ENCODE measurements around the gene S100A10.

Gene S100A10

DNA sequence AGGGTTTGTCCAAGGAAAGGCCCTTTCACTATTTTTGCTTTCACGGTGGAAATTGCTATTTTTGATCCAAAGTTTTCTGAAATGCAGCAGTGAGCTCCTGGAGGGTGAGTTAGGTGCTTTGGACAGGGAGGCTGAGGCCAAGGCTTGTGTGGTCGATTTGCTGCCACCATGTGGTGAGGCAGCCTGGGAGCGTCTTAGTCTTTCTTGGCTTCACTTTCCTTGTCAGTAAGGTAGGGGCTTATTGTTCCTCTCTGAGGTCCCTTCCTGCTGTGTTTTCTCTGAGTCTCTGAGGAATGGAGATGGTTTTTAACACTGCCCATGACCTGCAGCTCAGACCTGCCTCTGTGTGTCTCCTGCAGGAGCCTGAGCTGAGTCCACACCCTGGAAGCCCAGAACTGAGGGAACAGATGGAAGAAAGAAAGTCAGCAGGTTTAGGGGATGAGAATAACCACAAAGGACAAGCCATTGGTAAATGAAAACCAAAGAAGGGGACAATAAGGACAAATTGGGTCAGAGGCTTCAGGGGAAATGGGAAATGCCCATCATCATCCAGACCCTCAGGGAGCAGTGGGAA, 20.1 kb upstream of the S100A10 start:
- in situ Hi-C loops (cut with HindIII; ENCODE audit: low sequenced_read_pairs), result loop anchor here (5.0 kb wide), 1 partner anchor 91 kb away; no protein-coding TSS in a partner anchor

DNA sequence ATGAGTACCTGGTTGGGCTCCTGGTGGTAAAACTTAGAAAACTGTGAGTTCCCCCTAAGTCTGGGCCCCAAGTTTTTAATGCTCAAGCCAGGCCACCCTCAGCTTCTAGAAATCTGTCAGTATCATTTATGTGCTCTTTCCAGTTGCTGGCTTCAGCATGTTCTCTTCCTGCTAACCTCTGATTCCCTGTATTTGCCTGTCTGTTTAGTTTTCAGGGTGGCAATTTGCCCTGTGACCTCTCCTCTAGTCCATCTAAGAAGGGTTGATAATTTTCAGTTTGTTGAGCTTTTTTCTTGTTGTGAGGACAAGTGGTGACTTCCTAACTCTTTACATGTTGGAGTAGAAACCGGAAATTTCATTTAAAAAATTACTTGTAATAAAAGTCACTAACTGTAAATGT, 16.0 kb upstream of the S100A10 start:
- in situ Hi-C loops (cut with HindIII; ENCODE audit: low sequenced_read_pairs), result loop anchor here (5.0 kb wide), 1 partner anchor 87 kb away; no protein-coding TSS in a partner anchor

DNA sequence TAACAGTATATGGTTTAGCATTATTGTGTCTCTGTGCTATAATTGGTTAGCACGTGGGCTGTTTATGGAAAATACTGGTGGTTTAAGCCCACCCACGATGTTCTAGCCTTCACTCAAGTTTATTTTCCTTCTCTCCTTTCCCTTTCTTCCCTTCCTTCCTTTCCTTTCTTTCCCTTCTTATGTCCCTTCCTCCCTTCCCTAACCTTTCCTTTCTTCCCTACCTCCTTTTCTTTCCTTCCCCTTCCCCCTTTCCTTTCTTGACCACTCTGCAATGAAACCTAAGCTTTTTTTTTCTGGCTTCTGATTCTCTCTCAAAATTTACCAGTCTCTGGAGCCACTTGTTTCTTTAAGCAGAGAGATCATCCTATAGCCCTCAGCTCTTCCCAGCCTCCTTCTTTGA, 13.4 kb upstream of the S100A10 start:
- in situ Hi-C loops (cut with HindIII; ENCODE audit: low sequenced_read_pairs), result no loop called here

DNA sequence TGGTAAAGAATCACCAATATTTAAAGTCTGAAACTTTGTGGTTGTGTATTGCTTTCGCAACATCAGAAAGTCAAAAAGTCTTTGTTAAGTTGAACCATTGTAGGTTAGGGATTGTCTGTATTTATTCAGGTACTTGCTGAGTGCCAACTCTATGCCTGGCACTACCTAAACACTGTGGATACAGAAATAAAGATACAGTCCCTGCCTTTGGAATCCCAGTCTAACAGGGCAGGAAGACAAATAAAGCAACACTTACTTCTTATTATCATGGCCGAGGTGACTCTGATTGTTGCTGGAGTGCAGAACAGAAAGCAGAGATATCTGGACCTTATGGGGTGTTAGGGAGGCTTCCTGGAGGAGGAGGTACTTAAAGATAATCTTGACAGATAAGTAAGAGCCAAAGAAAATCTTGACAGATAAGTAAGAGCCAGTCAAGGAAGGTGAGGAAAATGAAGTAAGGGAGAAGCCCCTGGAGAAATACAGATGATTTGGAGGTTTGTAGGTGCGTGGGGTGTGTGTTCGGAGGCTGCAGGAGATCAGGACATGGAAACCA, 11.8 kb upstream of the S100A10 start:
- in situ Hi-C loops (cut with HindIII; ENCODE audit: low sequenced_read_pairs), result no loop called here

DNA sequence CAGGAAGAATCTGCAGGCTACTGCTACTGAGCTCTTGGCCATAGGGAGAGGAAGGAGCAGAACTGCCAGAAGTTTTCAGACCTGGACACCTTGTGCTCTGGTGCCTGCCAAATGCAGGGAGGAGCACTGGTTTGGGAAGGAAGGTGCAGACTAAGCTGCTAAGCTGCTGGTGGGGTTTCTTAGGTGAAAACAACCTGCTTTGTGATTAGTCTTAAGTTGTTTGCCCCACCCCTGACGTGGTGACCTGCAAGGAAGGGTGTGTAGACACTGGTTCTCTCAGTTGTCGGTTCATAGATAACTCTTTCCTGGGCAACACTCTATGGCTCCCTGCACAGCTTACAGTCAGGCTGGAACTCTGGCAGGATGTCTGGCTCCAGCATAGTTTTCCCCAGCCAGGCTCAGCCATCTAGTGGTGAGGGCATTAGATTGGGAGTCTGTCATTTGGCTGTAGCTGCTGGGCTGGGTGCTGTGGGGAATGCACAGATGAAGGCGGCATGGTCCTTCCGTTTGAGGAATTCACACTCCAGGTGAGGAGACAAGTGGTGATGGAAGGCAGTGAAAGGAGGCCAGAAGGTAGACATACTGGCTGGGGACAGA, 10.3 kb upstream of the S100A10 start:
- in situ Hi-C loops (cut with HindIII; ENCODE audit: low sequenced_read_pairs), result no loop called here

DNA sequence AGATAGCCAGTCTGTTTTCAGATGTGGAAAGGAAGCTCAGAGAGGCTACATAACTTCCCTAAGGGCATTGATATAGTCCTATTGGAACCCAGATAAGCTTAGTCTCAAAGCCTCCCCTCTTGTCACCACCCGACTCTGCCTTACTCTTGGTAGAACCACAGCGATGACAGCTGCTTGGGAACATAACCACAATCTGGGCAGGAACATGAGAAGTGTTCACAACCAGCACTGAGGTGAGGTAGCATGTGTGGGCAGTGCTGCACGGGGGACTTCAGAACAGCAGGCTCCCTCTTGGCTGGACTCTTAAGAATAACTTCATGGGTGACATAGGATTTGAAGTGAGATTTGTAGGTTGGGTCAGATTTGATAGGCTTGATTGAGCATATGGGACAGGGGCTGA, 9.3 kb upstream of the S100A10 start:
- in situ Hi-C loops (cut with HindIII; ENCODE audit: low sequenced_read_pairs), result no loop called here

DNA sequence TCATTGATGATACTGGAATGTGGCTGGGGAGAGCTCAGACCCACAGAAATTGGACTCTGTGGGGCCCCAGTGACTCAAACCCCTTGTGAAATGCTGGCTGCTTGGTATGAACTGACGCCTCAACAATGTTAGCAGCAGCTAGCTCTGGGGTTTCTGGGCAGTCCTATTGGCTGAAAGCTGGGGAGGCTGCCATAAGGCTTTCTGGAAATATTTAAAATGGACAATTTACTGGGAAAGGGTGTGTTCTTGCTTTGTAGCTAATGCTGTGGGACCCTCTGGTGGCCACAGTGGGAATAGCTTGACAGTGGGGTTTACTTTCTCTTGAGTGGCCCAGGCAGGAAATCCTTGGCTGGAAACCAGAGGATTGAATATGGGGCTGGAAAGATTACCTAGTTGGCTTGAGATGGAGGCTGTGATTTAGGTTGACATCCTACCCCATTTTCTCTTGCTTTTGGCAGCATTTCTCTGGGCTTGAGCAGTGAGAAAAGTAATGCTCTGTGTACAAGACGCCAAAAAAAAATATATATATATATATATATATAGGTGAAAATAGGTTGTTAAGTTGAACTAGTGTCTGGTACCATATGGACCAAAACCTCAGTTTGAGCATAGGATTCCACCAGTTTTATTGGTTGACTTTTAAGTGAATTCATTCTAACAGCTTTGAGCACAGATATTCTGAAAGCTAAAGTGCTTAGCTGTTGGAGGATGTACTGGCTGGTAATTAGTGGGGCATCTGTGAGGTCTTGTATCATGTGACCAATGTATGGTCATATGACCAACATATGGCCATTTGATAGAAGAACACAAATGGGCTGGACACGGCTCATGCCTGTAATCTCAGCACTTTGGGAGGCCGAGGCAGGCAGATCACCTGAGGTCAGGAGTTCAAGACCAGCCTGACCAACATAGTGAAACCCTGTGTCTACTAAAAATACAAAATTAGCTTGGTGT, 8.2 kb upstream of the S100A10 start:
- in situ Hi-C loops (cut with HindIII; ENCODE audit: low sequenced_read_pairs), result no loop called here

DNA sequence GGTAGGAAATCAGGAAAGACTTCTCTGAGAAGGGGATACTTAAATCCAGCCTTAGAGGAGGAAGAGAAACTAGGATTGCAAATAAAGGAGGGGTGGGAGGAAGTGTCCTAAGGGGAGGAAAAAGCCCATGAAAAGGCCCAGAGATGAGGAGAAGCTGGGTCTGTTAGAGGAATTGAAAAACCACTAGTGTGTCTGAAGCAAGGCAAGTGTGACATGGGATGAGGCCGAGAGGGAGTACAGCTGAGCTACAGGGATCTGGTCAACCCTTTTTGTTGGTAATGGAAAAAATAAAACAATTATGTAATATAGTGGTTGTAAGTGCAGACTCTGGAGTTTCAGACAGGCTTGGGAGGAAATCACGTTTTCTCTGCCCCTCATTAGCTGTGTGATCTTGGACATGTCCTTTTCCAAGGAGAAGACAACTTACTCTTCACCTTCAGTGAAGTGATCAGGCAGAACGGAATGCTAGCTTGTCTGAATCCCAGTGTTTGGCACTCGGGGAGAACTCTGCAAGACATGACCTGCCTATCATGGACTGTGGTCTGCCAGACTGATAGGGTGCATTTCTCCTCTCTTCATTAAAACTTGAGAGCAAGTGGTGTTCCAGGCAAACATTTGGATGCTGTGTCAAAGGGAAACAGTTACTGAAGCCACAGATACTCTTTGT, 7.4 kb upstream of the S100A10 start:
- in situ Hi-C loops (cut with HindIII; ENCODE audit: low sequenced_read_pairs), result no loop called here

DNA sequence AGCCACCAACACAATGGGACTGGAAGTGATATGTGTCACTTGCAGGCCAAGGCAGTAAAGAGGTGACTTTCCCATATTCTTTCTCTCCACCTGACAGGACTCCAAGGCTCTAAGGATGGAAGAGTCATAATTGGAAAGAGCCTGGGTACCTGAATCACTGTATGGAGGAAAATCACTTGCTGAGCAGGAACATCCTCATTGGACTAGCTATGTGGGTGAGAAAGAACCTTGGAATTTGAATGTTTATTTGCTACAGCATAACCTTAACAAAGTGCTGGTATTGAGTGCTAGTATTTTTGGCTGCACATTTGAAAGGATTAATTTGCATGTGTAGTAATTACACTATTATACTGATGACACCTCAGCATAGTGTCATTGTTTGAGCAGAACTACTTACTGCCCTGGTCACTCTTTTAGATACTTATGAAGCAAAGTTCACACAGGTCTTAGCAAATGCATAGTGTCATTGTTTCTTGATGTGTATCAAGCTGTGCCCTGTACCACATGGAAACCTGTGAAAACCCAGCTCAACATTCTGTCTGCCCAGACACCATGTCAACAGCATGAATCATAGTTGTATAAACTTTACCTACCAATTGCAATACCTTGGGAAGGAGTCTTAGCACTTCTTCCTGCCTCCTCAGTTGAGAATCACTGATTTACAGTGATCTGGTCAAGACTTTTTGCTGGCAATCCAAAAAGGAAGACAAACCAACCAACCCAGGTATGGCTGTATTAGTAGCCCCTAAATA, 5.1 kb upstream of the S100A10 start:
- in situ Hi-C loops (cut with HindIII; ENCODE audit: low sequenced_read_pairs), result no loop called here

DNA sequence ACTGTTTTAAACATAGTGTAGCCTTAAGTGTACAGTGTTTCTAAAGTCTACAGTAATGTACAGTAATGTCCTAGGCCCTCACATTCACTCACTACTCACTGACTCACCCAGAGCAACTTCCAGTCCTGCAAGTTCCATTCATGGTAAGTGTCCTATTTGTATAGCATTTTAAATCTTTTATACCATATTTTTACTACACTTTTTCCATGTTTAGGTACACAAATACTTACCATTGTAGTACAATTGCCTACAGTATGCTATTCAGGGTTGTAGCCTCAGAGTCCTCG, 3.6 kb upstream of the S100A10 start:
- in situ Hi-C loops (cut with HindIII; ENCODE audit: low sequenced_read_pairs), result no loop called here

DNA sequence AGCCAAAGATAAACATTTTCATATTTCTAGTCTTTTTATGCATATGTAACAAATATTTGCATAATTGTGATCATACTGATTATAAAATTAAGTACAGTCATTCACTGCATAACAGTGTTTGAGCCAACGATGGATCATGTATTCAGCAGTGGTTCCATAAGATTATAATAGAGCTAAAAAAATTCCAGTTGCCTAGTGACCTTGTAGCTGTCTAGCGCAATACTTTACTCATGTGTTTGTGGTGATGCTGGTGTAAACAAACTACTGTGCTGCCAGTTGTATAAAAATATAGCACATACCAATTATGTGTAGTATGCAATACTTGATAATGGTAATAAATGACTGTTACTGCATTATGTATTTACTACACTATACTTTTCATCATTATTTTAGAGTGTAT, 2.1 kb upstream of the S100A10 start:
- in situ Hi-C loops (cut with HindIII; ENCODE audit: low sequenced_read_pairs), result no loop called here

DNA sequence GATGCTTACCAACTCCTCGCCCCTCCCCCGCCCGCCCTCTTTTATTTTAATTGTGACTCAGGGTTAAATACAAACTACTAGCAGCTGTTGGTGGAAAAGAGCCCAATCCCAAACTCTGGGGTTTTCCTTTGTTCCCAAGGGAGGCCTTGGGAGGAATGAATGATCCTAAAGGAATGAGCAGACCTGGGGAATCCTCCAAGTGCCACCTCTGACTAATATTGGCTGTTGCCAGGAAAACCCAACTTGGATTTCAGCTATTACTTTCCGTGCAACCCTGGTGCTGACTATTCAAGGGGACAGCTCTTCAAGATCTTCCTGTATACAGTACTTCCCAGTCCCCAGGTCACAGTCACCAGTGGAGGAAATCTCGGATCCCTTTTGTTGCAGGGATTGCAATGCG, 1.3 kb upstream of the S100A10 start:
- in situ Hi-C loops (cut with HindIII; ENCODE audit: low sequenced_read_pairs), result no loop called here

DNA sequence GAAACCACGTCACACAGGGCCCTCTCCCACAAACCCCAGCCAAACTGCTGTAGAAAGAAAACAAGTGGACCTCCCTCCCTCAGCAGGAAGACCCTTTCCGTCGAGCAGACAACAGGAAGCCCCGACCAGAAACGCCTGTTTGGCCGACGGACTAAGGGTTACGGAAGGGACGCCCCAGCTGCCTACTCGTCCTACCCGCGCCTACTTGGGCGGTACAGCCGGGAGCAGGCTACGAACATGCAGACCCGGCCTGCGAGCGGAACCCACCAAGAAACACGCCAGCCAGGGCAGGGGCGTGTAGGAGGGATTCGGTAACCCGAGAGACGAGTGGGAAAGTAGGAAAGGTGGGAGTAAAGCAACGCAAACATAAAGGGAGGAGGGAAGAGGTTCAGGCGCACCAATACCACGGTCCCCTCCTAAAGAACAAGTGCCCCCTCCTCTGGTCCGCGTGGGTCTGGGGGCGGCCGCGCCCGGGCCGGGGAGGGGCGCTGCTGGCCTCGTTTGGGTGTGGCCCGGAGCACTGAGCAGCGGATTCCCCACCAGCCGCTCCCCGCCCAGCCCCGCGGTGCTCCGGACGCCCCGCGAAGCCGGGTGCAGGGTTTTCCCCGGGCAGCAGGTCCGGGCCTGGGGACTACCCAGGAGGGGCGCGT, 450 bp downstream of the S100A10 start:
- in situ Hi-C loops (cut with HindIII; ENCODE audit: low sequenced_read_pairs), result no loop called here

DNA sequence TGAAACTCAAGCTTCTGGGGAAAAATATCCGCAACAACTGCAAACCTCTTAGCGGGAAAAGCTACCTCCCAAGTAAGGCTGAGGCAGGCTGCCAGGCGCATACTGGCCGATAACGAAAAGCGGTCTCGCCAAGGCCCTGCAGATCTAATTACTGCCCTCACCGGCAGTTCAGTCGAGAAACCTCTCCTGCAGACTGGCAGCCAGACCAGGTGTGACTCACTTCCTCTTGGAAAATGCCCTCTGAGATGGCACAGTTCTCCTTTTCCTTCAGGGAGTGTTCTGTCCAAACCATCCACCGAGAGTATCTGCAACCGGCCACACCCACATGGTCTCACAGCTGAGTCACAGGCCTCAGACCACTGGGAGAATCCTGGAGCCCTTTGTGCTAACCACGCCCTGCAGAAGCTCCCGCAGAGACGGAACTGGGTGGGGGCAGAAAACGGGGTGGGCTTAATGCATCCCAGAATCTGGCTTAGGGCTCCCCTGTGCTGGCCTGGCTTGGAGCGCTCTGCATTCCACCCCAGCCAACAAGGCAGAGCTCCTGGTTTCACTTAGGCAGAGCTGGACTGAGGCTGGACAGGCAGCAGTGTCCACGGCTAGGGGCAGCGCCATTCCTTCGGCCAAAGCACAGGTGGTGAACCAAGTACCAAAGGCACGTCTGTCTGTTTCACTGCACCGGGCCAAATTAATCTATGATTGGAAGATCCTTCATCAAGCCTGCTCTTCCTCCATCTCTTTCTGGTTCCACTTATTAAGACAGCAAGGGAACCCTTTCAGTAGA, 1.2 kb downstream of the S100A10 start:
- in situ Hi-C loops (cut with HindIII; ENCODE audit: low sequenced_read_pairs), result no loop called here

DNA sequence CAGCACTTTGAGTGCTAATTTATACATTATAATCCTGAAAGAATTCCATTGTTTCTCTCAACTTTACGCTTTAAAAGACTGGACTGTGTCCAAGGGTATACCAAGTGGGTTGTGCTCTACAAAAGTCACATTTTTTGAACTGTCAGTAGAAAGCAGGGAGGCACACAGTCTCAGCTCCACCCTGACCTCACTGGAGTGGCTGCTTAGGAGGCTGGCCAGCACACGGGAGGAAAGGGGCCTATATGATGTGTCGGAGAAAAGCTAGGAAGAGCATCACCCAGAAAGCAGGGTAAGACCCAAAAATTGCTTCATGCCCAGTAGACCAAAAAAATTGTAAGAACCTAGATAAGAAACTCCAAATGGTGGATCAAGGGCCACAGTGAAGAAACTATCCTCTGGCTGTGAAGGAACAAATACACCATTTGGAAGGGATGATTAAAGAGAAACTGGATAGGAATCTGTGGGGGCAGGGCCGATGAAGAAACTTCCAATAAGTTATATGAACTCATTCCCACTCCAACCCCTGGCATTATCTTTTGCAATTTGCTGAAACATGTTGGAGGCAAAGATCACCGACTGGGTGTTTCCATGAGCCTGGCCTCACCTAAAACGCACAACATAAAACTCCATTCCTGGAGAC, 1.9 kb downstream of the S100A10 start:
- in situ Hi-C loops (cut with HindIII; ENCODE audit: low sequenced_read_pairs), result no loop called here

DNA sequence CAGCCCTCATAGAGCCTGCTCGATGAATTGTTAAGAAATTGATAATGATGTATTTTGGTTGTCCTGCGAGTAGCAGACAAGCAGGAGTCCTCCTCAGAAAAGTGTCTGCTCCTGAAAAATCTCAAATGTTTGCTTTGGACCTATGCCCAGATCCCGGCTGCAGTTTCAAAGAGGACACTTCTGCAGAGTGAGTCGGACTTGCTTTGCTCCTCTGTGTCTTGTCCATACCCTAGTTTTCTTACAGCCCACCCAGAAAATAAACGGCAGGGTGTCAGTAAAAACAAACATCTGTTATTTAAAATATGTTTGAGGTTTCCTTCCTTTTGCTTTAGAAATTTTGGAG, 2.8 kb downstream of the S100A10 start:
- in situ Hi-C loops (cut with HindIII; ENCODE audit: low sequenced_read_pairs), result no loop called here

DNA sequence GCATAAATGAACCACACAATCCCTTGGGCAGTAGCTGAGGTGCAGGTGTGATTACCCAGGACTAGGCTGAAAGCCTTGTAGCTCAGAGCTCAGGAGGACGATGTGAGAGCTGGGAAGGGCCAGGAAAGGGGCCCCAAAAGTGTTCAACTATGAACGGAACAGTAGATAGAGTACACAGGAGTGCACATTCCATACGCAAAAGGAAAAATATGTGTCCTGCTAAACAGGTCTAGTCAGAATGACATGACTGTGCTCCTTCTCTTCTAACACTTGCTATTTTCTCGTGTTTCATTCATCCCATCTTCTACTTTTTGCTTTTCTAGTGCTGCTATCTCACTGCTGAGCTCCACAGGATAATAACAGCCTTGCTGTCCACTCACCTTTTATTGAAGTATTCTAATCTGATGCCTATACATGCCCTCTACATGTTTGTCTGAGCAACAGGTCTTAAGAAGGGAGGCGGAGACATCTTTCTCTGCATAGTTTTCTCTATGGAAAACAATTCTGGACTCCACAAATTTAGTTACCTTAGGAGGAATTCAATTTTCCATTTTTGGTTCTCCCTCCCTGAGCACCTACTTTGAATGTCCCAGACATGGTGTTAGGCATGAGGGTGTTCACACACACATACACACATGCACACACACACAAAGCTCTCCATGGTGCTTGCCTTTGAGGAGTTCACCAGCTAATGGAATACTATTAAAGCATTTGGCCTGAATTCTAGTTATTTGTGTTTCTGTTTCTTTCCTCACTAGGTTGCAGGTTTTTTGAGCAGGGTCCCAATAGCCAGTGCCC, 3.4 kb downstream of the S100A10 start:
- in situ Hi-C loops (cut with HindIII; ENCODE audit: low sequenced_read_pairs), result no loop called here

DNA sequence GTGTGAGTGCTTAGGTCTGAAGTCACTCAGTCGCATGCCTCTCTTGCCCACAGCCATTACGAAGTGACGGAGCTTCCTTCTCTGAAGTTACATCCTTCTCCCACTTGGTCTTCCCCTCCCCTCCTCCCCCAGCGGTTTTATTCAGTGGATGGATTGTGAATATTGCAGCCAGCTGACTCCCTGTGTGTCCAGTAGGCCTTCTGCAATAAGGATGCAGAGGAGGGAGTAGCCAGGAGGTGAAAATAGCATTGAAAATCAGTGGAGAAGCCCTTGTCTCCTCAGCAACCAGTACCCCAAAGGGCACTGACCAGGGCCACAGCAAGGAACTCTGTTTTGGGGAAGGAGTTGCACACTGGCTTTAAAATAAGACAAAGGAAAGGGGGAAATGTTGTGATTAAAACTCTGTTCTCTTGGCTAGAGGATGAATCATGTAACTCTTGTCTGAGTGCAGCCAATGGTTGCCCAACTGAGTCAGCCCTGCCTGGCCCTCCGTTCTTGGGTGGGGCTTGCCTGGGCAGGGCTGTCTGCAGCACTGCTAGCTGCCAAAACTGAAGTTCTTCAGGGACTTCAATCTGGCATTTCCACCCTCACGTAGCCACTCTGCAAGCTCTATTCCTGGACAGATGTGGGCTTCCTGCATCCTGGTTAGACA, 4.3 kb downstream of the S100A10 start:
- in situ Hi-C loops (cut with HindIII; ENCODE audit: low sequenced_read_pairs), result no loop called here

All from DLD1 (cell line).